HFFc6 (cell line): ENCODE measurements around the gene TMEM69. TPM values are rescaled to one million over a fixed set of nuclear protein-coding genes. Genes with fewer than 3 reads are reported as not detected.
"Not testable (repeated sequence)": the region's sequence is repeated elsewhere in the genome, so short reads cannot be mapped to it uniquely, and the experiment has no call there.

Source experiments
- DNase-seq: peaks from one replicate; pipeline ENCODE4 v3.0.0-alpha.2; 2018
- H3K27ac Mint-ChIP-seq: 2 replicates; pipeline ENCODE4 v1.8.0; 2020; ENCODE audit warnings: mild to moderate bottlenecking, mixed read lengths
- H3K27me3 Mint-ChIP-seq: 2 replicates; pipeline ENCODE4 v1.8.0; 2021; ENCODE audit warnings: mild to moderate bottlenecking, moderate library complexity, mixed read lengths; ENCODE audit not compliant: insufficient read depth
- H3K36me3 Mint-ChIP-seq: 2 replicates; pipeline ENCODE4 v1.8.0; 2021; ENCODE audit warnings: low read depth, mixed read lengths
- H3K4me1 Mint-ChIP-seq: 2 replicates; pipeline ENCODE4 v1.8.0; 2020; ENCODE audit warnings: low read depth, mixed read lengths
- H3K4me3 Mint-ChIP-seq: 2 replicates; pipeline ENCODE4 v1.8.0; 2020; ENCODE audit warnings: mild to moderate bottlenecking, moderate library complexity, mixed read lengths
- H3K9me3 Mint-ChIP-seq: 2 replicates; pipeline ENCODE4 v1.8.0; 2020; ENCODE audit warnings: mild to moderate bottlenecking, mixed read lengths
- total RNA-seq, 6 experiments: library from RNA; stranded (reverse); fragmentation: NEBNext Ultra II Directional; extraction: Animal tissue kit (Norgen Biotek cat#: 25700); gene quantifications; 2 replicates in 1 of 6; 3 replicates in 5 of 6; pipeline ENCODE4 v1.2.3, GENCODE V29; 2021
- TF ChIP-seq, protein P1 (sequence below): fragments of 200-600 bp; sonication (generic); IDR thresholded peaks from 2 replicates; pipeline ENCODE4 v1.5.0; 2021; ENCODE audit warnings: antibody characterized with exemption, mild to moderate bottlenecking

The TMEM69 gene
- total RNA-seq, 6 experiments from 2014 or later = 18.5 to 27.5 (median 22.1) TPM

DNA sequence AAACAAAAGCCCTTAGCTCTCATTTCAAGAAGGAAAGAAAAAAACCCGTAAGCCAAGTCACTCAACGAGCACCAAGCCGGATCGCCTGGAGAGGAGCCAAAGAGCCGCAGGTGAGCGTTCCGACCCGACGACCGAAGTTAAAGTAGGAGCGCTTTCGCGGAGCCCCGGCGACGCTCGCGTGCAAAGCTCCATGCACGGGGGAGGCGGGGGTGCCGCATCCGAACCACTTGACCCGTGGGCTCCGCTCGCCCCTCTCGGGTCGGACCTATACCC, 2.0 kb upstream of the TMEM69 start:
- Mint-ChIP-seq H3K27ac (peak overlapping the region; percentile 100), H3K36me3 (peaks cover 12% of the 10 kb centered on the region), H3K4me3 (peak overlapping the region; percentile 97), H3K27me3 (peaks cover 5% of the 10 kb centered on the region; the same call in 1 of the 2 replicates), H3K9me3 (no peaks in the 10 kb centered on the region), H3K4me1 (peaks cover 47% of the 10 kb centered on the region)
- TF ChIP-seq, protein P1, sequence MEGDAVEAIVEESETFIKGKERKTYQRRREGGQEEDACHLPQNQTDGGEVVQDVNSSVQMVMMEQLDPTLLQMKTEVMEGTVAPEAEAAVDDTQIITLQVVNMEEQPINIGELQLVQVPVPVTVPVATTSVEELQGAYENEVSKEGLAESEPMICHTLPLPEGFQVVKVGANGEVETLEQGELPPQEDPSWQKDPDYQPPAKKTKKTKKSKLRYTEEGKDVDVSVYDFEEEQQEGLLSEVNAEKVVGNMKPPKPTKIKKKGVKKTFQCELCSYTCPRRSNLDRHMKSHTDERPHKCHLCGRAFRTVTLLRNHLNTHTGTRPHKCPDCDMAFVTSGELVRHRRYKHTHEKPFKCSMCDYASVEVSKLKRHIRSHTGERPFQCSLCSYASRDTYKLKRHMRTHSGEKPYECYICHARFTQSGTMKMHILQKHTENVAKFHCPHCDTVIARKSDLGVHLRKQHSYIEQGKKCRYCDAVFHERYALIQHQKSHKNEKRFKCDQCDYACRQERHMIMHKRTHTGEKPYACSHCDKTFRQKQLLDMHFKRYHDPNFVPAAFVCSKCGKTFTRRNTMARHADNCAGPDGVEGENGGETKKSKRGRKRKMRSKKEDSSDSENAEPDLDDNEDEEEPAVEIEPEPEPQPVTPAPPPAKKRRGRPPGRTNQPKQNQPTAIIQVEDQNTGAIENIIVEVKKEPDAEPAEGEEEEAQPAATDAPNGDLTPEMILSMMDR = no peak
- DNase-seq = no peak

DNA sequence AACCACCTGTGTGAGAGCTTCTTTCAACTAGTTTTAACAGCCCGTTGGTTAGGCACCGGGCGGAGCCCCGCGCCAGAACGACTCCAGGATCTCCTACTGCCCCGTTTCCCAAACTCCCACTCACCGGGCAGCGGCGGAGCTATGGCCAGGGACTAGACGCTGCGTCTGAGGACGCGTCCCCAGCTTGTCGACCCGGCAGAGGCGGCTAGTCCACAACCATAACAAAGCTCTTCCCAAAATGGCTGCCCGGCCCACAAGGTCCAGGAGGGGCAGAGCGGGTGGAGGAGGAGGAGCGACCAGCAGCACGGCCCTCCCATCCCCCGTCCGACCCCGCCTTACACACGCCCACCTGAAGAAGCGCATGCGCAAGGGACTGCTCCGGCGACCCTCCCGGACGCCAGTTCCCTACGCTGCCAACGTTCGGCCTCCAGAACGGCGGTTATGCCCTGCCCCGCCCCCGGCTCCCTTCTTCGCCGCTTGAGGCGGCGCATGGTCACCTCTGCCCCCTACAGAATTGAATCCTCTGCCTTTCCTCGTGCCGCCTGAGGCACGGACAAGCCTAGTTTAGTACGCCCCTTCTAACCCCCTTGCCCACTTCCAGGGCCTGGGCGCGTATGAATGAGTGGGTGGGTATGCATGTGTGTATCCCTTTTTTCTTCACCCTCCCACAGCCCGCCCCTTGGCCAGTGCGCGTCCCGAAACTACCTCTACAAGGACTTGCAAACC, 1.5 kb upstream of the TMEM69 start, which contains the start of gene GPBP1L1:
TSS of gene GPBP1L1 (minus strand) at position 246 of the 726 bp plus-strand sequence. CDS start 27,446 bp downstream, outside the sequence.
- DNase-seq = peak; percentile 95
- peak within 1 kb of the TSS; percentile 97 for H3K4me3 Mint-ChIP-seq
- H3K36me3 Mint-ChIP-seq = peaks cover 16% of the 10 kb centered on the region
- no peaks in the 10 kb centered on the region for H3K9me3 Mint-ChIP-seq
- peaks cover 42% of the 10 kb centered on the region for H3K4me1 Mint-ChIP-seq
- TF ChIP-seq, protein P1 = no peak
- H3K27me3 Mint-ChIP-seq = peaks cover 5% of the 10 kb centered on the region; the same call in 1 of the 2 replicates
- peak within 1 kb of the TSS; percentile 100 for H3K27ac Mint-ChIP-seq

DNA sequence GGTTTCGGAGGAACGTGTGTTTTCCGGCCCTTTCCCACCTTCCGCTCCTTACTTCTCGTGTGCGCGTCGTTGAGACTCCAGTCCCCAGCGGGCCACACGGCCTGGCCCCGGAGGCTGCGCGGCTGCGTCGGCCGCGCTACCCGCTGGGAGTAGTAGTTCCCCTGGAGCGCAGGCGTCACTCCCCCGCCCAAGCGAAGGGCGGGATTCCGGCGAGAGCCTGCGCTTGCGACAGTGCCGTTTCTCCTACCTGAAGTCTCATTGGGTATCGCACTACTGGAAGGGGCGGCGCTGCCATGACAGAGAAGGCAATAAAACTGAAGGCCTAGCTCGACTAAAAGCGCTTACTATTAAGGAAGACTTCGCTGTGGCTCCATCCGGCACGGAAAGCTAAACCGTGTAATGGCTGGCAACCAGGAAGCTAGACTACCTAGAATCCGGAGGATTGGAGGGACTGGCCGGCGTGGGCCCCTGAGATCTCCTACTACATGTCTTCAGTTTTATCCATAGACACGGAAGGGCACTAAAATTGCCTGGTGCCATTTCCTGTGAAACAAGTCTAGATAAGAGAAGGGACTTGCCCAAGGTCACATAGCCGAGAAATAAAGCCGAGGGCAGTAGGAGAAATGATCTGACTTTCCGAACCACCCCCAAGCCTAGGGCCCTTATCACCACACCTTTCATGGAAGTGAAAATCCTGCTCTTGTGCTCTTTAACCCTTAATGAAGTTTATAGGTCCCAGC, 797 bp upstream of the TMEM69 start:
- peak overlapping the region; percentile 97 for H3K4me3 Mint-ChIP-seq
- peaks cover 36% of the 10 kb centered on the region for H3K4me1 Mint-ChIP-seq
- H3K27ac Mint-ChIP-seq = peak overlapping the region; percentile 100
- peak; percentile 99 for DNase-seq
- peaks cover 16% of the 10 kb centered on the region for H3K36me3 Mint-ChIP-seq
- H3K27me3 Mint-ChIP-seq = peaks cover 5% of the 10 kb centered on the region; the same call in 1 of the 2 replicates
- H3K9me3 Mint-ChIP-seq = no peaks in the 10 kb centered on the region
- TF ChIP-seq, protein P1 = no peak

DNA sequence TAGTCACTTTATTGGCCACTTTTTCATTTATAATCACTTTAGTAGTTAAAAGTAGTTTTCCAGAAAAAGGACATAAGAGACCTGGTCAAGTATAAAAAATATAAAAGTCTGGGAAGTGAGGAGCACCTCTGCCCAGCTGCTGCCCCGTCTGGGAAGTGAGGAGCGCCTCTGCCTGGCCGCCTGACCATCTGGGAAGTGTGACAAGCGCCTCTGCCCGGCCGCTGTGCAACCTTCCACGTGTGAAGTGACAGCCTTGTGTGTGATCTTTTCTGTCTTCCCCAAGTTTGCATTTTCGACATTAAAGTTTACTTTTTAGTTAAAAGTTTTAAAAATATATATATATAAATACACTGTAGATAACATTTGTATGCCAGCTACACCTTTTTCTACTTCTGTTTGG, 5.8 kb downstream of the TMEM69 start:
- H3K27me3 Mint-ChIP-seq, H3K4me1 Mint-ChIP-seq, H3K9me3 Mint-ChIP-seq, H3K27ac Mint-ChIP-seq, H3K4me3 Mint-ChIP-seq, DNase-seq: not testable (repeated sequence)
- peaks cover 12% of the 10 kb centered on the region; the same call in 1 of the 2 replicates for H3K36me3 Mint-ChIP-seq

DNA sequence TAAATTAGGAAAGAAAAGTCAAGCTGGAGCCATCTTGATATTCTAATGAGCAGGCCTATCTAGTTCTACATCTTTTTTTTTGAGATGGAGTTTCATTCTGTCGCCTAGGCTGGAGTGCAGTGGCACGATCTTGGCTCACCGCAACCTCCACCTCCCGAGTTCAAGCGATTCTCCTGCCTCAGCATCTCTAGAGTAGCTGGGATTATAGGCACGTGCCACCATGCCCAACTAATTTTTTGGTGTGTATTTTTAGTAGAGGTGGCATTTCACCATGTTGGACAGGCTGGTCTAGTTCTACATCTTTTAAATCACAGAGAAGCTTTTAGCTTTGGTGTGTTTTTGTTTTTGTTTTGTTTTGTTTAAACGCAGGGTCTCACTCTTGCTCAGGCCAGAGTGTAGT, 6.8 kb downstream of the TMEM69 start:
- Mint-ChIP-seq H3K9me3 (no peaks in the 10 kb centered on the region), H3K4me3 (no peak overlapping the region), H3K4me1 (no peaks in the 10 kb centered on the region; the same call in 1 of the 2 replicates), H3K27ac (no peak overlapping the region), H3K36me3 (peaks cover 12% of the 10 kb centered on the region; the same call in 1 of the 2 replicates), H3K27me3 (no peaks in the 10 kb centered on the region)
- DNase-seq = no peak
- TF ChIP-seq, protein P1 = no peak

DNA sequence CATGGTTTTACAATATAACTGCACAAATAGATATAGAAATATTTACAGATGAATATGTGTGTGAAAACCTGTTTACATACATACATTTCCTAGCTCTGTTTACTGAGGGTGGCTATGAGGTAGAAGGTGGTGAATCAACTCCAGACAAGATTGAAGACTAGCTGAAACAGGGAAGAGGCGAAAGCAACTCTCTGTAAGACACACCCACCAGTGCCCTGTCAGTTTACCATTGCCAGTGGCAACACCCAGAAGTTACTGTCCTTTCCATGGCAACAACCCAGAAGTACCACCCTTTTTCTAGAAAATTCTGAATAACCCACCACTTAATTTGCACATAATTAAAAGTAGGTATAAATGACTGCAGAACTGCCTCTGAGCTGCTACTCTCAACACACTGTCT, 16.7 kb downstream of the TMEM69 start:
- H3K27me3 Mint-ChIP-seq = no peaks in the 10 kb centered on the region; the same call in 1 of the 2 replicates
- TF ChIP-seq, protein P1 = no peak
- H3K9me3 Mint-ChIP-seq = peaks cover 7% of the 10 kb centered on the region

More for the DNA sequence above, 16.7 kb downstream of the TMEM69 start:
- DNase-seq = no peak
- Mint-ChIP-seq H3K4me3 (no peak overlapping the region), H3K4me1 (no peaks in the 10 kb centered on the region), H3K27ac (no peak overlapping the region), H3K36me3 (peaks cover 19% of the 10 kb centered on the region)
